Neutrophil (primary cell): Measurements from ENCODE around the gene GIGYF2.
"Not testable (repeated sequence)": the region's sequence is repeated elsewhere in the genome, so short reads cannot be mapped to it uniquely, and the experiment has no call there.

Experiments
- H3K27ac ChIP-seq: fragments of 200-600 bp; sonication (generic); 2 replicates; pipeline ENCODE4 v1.5.1; 2016; ENCODE audit warnings: mild to moderate bottlenecking, moderate library complexity
- H3K27me3 ChIP-seq: fragments of 200-600 bp; sonication (generic); 2 replicates; pipeline ENCODE4 v1.6.0; 2016; ENCODE audit warnings: mild to moderate bottlenecking
- H3K36me3 ChIP-seq: fragments of 200-600 bp; sonication (generic); 2 replicates; pipeline ENCODE4 v1.5.1; 2017
- H3K4me1 ChIP-seq, 2 experiments: fragments of 200-600 bp in 1 of 2; sonication (generic) in 1 of 2; 1 replicate in 1 of 2; 2 replicates in 1 of 2; pipeline versions ENCODE4 v1.5.1 to v1.6.1; 2013 to 2016; ENCODE audit warnings: low read depth in 1 of 2, low read length in 1 of 2, mild to moderate bottlenecking in 1 of 2, moderate library complexity in 1 of 2; ENCODE audit not compliant: control insufficient read depth in 1 of 2, insufficient read depth in 1 of 2
- H3K4me3 ChIP-seq, 2 experiments: fragments of 200-600 bp in 1 of 2; sonication (generic) in 1 of 2; 1 replicate in 1 of 2; 2 replicates in 1 of 2; pipeline ENCODE4 v1.5.1; 2013 to 2016; ENCODE audit warnings: low read depth in 1 of 2, low read length in 1 of 2, mild to moderate bottlenecking in 1 of 2, moderate library complexity in 1 of 2
- H3K9me3 ChIP-seq: fragments of 200-600 bp; sonication (generic); 2 replicates; pipeline ENCODE4 v1.5.1; 2016
- TF ChIP-seq, protein P1 (sequence below): fragments of 200-600 bp; sonication (generic); IDR thresholded peaks from 2 replicates; pipeline ENCODE4 v1.5.1; 2016; ENCODE audit warnings: antibody characterized with exemption

The GIGYF2 gene

GRCh38 chr2:232707076-232707475, 9.9 kb downstream of the GIGYF2 start:
- H3K4me3 ChIP-seq, result no peak overlapping the region
- H3K27me3 ChIP-seq, result no peaks in the 10 kb centered on the region
- TF ChIP-seq, protein P1, sequence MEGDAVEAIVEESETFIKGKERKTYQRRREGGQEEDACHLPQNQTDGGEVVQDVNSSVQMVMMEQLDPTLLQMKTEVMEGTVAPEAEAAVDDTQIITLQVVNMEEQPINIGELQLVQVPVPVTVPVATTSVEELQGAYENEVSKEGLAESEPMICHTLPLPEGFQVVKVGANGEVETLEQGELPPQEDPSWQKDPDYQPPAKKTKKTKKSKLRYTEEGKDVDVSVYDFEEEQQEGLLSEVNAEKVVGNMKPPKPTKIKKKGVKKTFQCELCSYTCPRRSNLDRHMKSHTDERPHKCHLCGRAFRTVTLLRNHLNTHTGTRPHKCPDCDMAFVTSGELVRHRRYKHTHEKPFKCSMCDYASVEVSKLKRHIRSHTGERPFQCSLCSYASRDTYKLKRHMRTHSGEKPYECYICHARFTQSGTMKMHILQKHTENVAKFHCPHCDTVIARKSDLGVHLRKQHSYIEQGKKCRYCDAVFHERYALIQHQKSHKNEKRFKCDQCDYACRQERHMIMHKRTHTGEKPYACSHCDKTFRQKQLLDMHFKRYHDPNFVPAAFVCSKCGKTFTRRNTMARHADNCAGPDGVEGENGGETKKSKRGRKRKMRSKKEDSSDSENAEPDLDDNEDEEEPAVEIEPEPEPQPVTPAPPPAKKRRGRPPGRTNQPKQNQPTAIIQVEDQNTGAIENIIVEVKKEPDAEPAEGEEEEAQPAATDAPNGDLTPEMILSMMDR, result no peak
- peaks cover 41% of the 10 kb centered on the region for H3K36me3 ChIP-seq
- no peaks in the 10 kb centered on the region for H3K9me3 ChIP-seq
- no peaks in the 10 kb centered on the region for H3K4me1 ChIP-seq
- no peak overlapping the region for H3K27ac ChIP-seq

GRCh38 chr2:232713505-232713904, 16.4 kb downstream of the GIGYF2 start:
- H3K9me3 ChIP-seq, result no peaks in the 10 kb centered on the region
- H3K4me1 ChIP-seq, result peaks cover 0 to 6% of the 10 kb centered on the region in 2 experiments
- no peaks in the 10 kb centered on the region for H3K27me3 ChIP-seq
- no peak overlapping the region for H3K27ac ChIP-seq
- H3K4me3 ChIP-seq, result no peak overlapping the region
- TF ChIP-seq, protein P1, result no peak
- H3K36me3 ChIP-seq, result peaks cover 6% of the 10 kb centered on the region

DNA sequence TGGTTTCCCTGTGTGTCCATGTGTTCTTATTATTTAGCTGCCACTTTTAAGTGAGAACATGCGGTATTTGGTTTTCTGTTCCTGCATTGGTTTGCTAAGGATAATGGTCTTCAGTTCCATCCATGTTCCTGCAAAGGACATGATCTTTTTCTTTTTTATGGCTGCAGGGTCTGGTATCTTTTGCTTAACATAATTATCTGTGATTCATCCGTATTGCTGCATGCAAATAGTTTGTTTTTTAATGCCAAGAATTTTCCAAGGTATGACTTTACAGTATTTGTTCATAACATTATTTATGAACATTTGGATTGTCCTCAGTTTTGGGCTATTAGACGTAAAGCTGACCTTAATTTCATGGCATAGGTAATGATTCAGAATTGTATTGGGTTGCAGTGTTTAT, 17.8 kb downstream of the GIGYF2 start:
- H3K27ac ChIP-seq, result no peak overlapping the region
- peaks cover 2 to 10% of the 10 kb centered on the region in 2 experiments for H3K4me1 ChIP-seq
- H3K27me3 ChIP-seq, result no peaks in the 10 kb centered on the region
- peaks cover 2% of the 10 kb centered on the region for H3K36me3 ChIP-seq
- no peaks in the 10 kb centered on the region for H3K9me3 ChIP-seq
- no peak overlapping the region for H3K4me3 ChIP-seq
- TF ChIP-seq, protein P1, result no peak

DNA sequence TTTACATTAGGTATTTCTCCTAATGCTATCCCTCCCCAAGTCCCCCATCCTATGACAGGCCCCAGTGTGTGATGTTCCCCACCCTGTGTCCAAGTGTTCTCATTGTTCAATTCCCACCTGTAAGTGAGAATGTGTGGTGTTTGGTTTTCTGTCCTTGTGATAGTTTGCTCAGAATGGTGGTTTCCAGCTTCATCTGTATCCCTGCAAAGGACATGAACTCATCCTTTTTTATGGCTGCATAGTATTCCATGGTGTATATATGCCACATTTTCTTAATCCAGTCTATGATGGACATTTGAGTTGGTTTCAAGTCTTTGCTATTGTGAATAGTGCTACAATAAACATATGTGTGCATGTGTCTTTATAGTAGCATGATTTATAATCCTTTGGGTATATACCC, 22.9 kb downstream of the GIGYF2 start:
- H3K36me3 ChIP-seq, H3K9me3 ChIP-seq, H3K27me3 ChIP-seq, H3K27ac ChIP-seq, H3K4me3 ChIP-seq: not testable (repeated sequence)
- peaks cover 12 to 22% of the 10 kb centered on the region in 2 experiments for H3K4me1 ChIP-seq

GRCh38 chr2:232721261-232721660, 24.1 kb downstream of the GIGYF2 start:
- no peaks in the 10 kb centered on the region for H3K27me3 ChIP-seq
- peaks cover 12 to 22% of the 10 kb centered on the region in 2 experiments for H3K4me1 ChIP-seq
- TF ChIP-seq, protein P1, result no peak
- no peak overlapping the region for H3K4me3 ChIP-seq
- peaks cover 18% of the 10 kb centered on the region for H3K36me3 ChIP-seq
- peak overlapping the region; percentile 76 for H3K27ac ChIP-seq
- peaks cover 4% of the 10 kb centered on the region for H3K9me3 ChIP-seq

DNA sequence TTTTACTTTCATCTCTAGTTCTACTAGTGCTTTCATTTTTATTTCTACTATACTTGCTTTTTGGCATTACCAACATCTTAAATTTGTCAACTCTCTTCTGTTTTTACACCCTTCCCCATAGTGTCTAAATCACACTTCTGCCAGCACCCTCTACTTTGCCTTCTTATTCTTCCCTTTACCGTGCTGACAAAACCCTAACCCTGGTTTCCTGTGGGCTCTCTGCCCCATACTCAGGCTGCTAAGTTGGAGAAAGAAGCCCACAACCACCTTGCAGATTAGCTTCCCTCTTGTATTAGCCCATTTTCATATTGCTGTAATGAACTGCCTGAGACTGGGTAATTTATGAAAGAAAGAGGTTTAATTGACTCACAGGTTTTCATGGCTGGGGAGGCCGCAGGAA, 24.8 kb downstream of the GIGYF2 start:
- TF ChIP-seq, protein P1, result no peak
- H3K4me1 ChIP-seq, result peaks cover 12 to 22% of the 10 kb centered on the region in 2 experiments
- peaks cover 18% of the 10 kb centered on the region for H3K36me3 ChIP-seq
- peaks cover 4% of the 10 kb centered on the region for H3K9me3 ChIP-seq
- H3K27ac ChIP-seq, result peak overlapping the region; percentile 76
- no peak overlapping the region for H3K4me3 ChIP-seq
- no peaks in the 10 kb centered on the region for H3K27me3 ChIP-seq
